HG03521 (cell line): ENCODE results near the gene ARID1B.

ENCODE experiments used
- ATAC-seq: cut with Tn5 transposase; IDR thresholded peaks from one replicate; pipeline ENCODE4 v1.9.1; 2021; ENCODE audit warnings: mild to moderate bottlenecking, moderate library complexity; ENCODE audit not compliant: unreplicated experiment

The ARID1B gene

DNA sequence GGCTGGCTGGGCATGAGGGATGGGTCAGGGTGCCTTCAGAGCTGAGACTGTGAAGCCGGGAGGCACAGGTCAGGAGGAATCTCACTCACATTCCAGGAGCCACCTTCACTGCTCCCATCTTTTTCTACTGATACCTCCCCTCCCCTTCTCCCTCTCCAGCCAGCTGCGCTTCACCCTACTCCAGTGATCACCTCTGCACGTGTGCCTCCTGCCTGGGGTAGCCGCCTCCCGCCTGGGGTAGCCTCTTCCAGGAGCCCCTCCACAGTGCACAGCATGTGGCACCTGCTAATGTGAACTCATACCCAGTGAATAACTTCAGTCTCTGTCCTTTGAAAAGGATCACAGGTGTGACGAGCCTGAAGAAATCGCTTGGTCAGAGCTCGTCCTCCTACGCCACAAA is 313.6 kb downstream of the ARID1B start:
- ATAC-seq, result no peak

DNA sequence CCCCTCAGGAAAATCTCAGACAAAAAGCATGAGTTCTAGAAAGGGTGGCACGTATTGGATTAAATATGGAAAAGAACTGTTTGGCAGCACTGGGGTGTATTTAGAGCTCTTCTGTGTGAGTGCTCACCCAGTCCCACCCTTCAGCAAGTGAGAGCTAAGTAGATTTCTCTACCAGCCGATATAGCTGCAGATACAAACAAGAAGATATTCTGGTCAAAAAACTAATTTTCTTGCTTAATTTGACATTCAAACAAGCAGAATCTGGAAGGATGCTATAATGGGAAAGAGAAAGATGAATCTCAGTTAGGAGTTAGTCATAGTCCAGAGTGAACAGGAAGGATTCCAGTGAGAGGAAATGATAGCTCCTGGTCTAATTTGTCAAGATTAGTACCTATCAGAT is 314.1 kb downstream of the ARID1B start:
- no peak for ATAC-seq

DNA sequence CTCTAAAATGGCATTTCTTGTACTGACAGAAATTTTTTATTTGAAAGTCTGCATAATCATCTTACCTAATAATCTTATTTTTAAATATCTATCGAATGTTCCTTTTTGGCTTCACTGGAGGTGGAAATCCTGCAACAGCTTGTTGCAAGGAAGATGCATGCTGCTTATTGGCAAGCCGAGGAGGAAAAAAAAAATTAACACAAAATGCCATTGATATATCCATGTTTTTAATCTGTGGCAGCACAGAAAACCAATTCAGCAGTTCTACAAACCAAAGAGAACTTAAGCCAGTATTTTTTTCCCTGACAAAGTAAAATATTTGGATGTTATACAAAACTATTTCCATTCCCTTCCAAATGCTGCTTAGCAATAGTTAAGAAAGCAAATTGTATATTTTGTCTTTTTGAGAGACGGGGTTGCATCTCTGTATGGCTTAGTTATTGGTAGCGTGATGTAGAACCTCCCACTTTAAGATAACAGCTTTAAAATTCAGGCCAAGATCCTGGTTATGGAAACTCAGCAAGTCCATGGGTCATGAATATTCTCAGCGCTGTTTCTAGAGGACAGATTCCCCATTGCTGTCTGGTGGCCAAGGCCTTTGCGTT is 314.8 kb downstream of the ARID1B start:
- ATAC-seq, result no peak

DNA sequence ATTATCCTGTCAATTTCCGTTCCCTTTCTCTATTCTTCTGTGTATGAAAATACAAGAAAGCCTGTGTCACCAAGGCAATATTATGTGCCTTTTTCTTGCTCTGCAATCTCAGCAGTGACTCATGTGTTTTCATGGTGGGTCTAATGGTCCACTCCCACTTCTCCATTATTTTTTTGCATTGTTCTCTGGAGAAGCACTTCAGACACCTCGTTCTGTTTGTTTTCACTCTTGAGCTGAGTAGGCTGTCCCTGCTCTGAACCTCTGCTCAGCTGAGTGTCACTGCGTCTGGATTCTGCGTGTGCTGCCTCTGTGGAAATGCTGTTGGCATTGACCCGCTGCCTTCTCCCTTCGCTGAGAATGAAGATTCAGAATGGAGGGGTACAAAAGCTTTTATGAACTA is 315.6 kb downstream of the ARID1B start:
- ATAC-seq, result no peak

DNA sequence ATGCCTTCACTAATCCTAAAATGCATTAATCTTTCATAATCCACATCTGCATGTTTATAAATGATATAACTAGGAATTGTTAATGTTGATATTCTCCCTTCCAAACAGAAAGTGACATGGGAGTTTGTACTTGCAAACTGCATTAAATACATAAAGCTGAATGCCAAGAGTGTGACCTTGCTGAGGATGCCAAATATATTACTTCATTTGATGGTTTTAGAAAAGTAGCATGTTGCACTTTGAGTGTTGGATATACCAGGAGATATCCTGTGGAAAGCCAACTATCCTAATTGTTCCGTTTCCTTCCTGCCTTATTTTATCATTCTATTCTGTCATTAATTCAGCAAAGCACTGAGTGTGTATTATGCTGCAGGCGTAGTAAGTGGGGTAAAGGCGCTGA is 316.4 kb downstream of the ARID1B start:
- no peak for ATAC-seq

DNA sequence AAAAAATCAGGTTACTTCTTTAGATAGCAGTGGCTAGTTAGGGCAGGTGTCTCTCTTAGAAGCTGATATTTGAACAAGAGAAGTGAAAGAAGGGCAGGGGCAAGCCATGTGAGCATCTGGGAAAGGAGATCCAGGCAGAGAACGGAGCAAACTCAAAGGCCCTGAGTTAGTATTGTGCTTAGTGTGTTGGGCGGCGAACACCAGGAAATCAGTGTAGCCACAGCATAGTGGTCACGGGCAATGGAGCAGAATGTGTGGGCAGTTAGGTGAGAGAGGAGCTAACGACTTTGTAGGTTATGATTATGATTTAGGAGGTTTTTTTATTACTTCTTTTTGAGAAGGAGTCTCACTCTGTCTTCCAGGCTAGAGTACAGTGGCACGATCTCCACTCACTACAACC is 316.9 kb downstream of the ARID1B start:
- ATAC-seq, result peak; percentile 84

DNA sequence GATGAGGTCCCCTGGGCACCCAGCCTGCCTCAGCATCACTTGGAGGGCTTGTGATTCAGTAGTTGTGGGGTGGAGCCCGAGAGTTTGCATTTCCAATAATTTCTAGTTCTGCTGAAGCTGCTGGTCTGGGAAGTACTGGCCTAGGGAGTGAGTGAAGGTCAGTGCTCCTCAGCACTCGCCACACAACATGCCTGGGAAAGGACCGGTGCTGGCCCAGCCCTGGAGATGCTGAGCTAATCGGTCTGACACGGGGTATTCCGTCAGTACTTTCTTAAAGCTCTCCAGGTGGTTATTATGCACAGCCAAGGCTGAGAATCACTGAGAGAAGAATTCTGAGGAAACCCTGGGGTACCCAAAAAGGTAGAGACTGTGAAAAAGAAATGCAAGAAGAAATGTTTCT is 317.9 kb downstream of the ARID1B start:
- no peak for ATAC-seq

DNA sequence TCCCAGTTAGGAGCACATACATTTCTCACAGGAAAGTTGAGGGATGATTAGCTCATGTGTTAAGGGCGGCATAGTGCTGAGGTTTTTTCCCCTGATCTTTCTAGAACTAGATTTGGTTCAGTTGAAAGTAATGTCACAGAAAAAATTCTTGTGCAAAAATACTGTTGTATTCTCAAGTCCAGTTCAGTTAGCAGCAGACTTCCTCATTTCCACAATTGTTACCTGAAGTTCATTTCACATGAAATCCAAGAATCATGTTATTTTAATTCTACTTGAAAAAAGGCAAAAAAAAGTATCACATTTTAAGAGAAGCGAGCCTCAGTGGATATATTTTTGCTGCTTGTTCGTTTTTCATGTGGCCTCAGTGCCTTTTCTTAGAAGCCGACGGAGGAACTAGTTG is 318.4 kb downstream of the ARID1B start:
- ATAC-seq, result no peak

DNA sequence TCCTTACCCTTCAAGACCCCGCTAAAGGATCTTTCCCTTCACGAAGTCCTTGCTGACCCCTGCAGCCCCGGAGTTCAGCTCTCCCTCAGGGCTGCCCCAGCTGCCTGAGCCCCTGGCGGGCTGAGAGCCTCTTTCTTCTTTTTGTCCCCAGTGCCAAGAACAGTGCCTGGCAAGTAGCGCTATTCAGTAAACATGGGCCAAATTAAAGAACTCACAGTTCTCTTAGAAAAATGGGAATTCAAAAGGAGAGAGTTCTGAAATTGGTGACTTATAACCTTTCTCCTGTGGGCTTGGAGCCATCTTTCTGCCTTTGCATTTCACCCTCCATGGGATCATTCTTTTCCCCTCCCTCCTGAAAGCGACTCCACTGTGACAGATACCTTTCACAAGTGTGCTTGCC is 318.9 kb downstream of the ARID1B start:
- ATAC-seq, result no peak

DNA sequence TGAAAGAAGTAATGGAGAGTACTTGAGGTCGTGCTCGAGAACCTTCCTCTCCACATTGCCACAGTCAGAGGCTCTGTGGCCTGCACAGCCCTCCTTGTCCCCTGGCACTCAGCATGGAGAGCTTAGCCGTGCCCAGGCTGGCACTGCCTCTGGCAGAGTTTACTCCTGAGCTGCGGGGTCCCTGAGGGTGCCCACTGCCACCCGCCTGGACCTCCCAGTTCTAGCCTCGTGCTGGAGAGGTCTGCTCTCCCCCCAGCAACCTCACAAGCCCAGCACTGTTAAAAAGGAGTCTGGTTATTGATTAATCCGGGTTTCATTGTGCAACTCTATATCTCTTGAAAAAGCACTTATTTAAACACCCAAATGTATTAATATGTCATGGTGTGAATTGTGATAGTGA is 319.3 kb downstream of the ARID1B start:
- ATAC-seq, result no peak

DNA sequence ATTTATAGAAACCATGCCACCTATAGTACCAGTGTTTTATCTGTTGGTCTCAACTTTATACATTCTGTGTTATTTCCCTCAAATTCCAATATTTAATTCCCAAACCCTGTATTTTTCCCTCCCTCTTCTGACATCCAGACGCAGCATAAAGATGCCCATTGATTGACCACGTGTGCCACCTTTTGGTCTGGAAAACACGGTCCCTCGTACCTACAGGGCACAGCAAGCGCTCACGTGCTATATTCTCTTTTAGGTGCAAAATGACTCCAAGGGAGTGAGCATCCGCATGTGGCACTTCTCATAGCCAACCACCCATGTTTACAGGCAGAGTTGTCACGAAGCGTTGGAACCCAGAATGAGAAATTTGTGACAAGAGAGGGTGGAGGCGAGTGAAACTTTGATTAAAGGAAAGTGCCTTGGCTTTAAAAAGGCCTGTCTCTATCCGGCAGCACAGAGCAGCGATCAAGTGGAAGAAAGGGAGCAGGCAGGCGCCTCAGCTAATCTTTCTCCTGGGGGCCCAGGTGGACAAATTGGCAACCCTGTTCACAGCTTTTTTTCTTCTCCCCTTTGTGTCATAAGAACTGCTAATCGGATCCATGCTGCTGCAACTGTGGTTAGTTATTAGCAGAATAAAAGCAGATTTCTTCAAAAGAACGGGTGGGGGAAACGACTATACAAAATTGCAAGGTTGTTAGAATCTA is 320.2 kb downstream of the ARID1B start:
- no peak for ATAC-seq

DNA sequence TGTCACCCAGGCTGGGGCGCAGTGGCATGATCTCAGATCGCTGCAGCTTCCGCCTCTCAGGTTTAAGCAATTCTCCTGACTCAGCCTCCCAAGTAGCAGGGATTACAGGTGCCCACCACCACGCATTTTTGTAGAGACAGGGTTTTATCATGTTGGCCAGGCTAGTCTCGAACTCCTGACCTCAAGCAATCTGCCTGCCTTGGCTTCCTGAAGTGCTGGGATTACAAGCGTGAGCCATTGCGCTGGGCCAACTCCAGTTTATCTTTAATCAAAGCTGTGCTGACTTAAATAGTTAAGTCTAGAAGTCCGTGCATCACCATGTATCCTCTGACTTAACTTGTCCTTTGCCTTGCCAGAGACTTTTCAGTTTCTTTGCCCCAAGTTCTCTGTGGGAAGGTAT is 321.8 kb downstream of the ARID1B start:
- ATAC-seq, result no peak

DNA sequence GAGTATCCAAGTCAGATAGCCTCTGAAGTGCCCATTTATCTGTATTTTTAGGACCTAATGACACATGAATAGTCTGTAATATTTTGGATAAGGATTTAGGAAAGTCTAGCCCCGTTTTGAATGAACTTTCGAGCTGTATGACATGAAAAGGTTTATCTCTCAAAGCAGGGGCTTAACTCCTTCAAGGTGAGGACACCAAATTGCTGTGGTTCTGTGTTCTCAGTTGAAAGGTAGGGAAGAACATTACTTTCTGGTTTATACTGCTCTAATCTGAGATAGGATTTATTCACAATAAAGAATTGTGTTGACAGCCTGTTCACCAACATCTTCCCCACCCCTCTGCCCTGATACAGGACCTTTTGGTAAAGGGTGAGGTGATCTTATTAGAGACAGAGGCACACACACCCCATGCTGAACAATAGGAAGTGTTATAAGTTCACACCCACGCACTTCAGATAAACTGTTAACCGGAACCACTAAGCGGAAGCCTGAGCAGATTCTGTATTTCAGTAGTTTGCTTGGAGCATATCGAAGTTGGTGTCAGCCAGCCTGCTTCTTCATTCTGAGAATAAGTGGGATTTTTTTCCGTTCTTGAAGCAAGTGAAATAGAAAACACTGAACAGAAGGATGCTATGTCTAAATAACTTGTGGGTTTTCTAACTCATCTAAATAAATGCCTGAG is 322.9 kb downstream of the ARID1B start:
- ATAC-seq, result peak; percentile 95

DNA sequence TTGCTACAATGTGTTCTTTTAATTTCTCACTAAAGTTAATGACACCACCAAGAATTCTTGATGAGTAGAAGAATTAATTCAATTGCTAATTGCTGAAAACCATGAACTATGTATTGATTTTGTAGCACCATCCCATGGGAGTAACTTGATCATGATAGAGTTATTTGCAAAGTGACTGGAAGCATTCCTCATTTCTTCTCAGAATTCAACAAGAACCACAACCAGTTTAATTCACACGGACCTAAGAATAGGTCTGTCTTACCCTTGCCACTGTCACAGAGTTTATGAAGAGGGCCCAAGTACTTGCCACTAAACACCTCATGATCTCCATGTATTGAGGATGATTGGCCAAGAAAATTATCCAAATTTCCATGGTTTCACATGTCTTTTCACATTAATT is 324.0 kb downstream of the ARID1B start:
- no peak for ATAC-seq

DNA sequence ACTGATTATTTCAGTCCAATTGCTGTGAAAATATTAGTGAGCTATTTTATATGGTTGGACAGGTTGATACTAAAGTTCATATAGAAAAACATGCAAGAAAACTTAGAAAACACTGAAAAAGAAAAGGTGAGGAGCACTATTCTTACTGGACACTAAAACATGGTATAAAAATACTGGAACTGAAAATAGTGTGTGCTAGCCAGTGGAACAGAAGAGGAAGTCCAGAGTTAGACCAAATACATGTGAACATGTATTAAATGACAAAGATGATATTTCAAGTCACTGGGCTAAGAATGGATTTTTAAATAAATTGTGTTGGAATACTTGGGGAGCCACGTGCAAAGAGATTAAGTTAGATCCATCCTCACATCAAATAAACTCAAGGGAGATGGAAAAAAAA is 327.6 kb downstream of the ARID1B start:
- ATAC-seq, result no peak

DNA sequence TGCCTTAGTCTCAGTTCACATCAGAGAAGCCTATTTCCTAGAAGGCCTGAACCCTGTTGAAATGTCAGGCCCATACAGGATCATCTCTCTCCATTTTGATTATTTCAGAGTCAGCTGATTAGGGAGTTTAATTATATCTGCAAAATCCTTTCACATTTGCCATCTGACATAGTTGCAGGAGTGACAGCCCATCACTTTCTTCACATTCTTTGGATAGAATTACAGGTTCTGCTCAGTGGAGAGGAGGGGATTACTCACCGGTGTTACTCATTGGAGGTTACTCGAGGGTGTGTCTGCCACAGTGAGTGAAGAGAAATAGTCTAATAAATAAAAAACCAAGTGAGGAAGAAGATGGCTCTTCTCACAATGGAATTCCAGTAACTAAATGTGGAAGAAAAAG is 329.3 kb downstream of the ARID1B start:
- no peak for ATAC-seq

DNA sequence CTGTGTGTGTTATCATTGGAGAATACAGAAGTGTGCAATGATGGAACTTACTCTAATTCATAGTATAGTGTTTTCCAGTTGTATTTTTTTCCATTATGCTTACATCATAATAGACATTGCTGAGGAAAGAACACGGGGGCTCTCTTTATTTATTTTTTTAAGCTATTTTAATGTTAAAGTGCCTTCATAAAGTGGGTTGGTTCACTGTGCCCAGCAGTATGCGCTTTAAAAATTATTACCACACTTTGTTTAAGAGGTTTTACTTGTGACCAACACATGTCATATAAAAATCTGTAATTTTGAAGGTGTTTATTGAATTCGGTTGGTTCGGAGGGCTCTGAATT is 330.4 kb downstream of the ARID1B start:
- ATAC-seq, result no peak

DNA sequence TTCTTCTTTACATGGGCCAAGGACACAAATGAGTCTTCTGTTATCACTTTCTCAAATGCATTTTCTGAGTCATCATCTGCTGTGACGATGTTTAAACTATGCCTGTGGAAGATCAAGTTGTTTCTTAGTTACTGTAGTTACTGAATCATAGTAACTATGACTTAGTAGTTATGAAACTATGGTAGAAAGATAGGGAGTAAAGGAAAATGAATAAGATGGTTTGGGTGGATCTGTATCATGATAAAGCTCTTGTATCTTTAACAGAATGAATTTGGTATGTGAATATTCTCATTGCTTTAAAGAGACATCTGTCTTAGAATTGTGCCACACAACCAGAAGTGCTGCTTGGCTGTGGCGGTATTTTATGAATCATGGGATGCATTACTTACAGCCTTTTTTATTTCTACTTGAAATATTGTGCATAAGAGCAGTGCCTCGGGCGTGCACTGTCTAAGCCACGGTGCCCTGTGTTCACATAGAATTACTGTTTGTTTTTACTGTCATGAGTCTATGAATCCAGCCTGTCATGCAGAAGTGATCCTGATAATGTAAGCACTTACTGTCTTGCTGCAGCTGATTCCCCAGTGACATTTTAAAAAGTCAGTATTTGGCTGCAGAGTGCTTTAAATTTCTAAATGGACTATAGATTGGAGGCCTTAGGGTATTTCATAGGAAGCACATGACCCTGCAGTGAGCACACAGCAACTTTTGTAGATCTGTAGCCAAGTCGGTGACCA is 330.9 kb downstream of the ARID1B start:
- no peak for ATAC-seq

DNA sequence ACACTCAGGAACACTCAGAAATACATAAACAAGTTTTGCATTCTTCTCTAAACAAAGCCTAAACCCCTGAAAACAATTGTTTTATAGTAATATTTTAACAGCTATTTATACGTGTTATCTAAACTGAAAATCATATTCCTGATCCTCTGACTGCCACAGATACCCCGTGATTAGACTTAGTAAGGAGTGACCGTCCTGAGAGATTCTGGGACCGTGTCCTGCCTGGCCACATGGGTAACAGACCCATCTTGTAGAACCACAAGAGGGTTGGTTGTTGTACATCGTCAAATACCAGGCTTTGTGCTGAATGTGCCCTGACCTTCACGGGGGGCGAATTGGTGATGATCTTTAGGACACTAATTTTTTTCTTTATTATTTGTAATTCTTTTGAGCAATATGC is 331.7 kb downstream of the ARID1B start:
- ATAC-seq, result no peak

DNA sequence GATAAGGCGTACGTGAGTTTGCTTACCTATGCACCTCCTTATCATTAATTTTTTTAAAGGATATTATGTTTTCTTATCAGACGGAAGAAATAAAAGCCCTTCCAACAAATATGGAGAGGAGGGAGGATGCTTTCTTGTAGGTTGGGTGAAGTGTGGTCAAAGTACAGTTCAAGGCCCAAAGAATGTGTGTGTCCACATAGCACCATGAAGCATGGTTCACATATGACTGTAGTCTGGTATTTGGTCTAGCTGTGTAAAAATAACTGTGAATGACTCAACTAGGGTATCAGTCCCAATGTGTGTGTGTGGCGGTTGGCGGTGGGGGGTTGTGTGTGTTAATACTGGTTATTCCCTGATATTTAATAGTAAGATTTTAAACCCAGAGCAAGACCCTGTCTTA is 333.4 kb downstream of the ARID1B start:
- no peak for ATAC-seq

DNA sequence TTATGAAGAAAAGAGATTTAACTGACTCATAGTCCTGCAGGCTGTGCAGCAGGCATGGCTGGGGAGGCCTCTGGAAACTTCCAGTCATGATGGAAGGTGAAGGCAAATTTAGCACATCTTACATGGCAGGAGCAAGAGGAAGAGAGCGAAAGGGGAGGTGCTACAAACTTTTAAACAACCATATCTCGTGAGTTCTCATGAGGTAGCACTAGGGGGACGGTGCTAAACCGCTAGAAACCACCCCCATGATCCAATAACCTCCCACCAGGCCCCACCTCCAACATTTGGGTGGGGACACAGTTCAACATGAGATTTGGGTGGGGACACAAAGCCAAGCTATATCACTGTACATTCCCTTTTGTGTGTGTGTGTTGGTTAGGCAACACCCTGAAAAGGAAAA is 336.2 kb downstream of the ARID1B start:
- no peak for ATAC-seq

DNA sequence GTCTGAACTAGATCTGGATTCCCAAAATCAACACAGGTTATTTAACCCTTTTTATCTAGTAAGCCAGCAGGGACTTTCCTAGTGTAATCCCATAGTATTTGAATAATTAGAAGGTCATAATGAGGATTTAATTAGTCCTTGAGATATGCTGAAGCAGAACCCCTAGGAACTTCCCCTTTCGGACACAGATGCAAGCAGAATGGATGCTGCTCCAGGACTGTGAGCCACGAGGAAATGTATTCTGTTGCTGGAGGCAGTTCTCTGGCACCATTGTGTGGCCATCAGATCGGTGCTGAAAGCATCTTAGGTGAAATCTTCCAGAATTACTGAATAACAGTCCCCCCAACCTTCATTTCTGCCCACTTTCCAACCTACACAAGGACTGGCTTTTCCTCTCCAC is 339.2 kb downstream of the ARID1B start:
- ATAC-seq, result no peak
